ENCODE results near the gene RGS3.

The RGS3 gene

DNA sequence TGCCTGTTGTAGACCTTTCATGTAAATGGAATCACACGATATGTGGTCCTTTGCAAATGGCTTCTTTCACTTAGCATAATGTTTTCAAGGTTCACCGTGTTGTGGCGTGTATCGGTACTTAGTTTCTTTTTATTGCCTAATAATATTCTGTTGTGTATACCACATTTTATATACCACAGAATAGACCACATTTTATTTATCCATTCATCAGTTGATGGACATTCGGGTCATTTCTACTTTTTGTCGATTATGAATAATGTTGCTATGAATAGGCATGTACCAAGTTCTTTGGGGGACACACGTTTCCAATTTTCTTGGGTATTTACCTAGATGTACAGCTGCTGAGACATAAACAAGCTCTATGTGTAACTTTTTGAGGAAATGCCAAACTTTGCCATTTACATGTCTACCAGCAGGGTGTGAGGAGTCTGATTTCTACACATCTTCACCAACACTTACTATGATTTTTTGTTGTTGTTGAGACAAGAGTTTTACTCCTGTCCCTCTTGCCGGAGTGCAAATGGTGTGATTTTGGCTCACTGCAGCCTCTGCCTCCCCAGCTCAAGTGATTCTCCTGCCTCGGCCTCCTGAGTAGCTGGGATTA, 144.7 kb downstream of the RGS3 start:
- no peak for DNase-seq

GRCh38 chr9:113609562-113610318, 146.2 kb downstream of the RGS3 start:
- DNase-seq: no peak

- no peak for DNase-seq
These were observed 148.1 kb downstream of the RGS3 start for GRCh38 chr9:113611461-113612215.

GRCh38 chr9:113612216-113612747, 148.8 kb downstream of the RGS3 start:
- no peak for DNase-seq

DNA sequence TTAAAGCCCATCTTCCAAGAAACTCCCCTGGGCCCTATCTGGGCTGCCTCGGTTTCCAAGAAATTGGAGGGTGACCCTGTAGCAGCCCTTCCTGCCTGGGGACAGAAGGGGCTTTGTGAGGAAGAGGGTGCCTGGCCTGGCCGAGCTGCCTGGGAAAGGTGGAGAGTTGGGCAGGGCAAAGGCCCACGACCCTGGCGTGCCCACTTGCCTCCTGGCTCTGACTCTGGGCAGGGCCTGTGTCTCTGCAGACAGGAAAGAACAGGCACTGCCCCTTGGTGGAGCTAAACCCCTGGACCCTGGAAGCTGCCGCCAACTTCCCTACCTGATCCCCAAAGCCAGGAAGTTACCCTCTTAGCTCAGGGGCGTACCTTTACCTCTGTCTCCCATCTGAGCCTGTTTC, 149.3 kb downstream of the RGS3 start:
- DNase-seq: no peak

DNA sequence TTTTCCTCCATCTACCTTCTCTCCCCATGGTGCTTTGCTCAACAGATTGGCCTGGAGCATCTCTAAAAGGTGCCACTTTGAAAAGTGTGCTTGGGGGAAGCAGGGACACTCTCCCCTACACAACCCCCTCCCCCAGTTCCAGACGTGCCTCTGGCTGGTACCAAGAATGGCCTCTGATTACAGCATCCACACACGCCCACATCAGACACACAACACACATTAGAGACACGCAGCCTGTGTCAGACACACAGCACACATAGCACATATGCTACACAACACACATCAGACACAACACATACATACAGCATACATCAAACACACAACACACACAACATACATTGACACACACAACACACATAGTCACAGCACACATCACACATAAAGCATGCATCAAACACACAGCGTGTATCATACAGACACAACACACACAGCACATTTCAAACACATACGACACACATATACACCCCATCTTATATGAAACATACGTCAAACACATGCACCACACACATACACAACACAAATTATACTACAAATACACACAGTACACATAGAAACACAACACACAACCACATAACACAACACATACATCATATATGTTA, 150.4 kb downstream of the RGS3 start:
- DNase-seq: no peak

DNA sequence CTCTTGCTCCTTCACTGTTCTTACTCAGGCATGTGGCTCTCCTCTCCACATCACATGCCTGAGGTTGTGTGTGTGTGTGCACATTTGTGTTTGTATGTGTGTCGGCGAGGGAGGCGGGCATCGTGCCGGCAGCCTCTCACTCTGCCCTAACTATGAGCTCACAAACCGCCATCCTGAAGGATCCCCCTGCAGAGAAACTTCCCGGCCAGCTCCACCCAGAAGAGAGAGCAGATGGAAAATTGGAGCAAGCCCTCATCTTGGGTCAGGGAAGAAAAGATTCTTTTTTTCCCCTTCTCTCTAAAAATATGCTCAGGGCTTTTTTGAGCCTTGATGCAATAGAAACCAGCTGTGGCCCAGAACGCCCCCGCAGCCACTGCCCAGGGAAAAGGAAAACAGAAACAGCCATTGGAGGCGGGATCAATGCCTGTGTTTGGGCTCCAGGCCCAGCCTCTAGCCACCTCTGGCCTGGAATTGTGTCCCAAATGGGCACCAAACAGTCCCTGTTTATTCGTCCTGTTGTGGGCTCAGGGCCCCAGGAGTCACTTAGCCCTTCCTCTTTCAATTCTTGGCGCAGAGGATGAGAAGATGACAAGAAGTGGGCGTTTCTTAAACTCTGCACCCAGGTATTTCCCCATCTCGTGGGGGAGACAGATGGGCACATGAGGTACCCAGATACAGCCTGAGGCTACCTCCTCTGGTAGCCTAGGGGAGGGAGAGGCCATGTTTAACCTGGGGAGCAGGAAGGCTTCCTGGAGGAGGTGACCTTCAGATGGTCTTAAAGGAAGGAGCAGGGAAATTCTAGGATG, 151.5 kb downstream of the RGS3 start:
- no peak for DNase-seq

- DNase-seq: no peak
These were observed 152.6 kb downstream of the RGS3 start for GRCh38 chr9:113616116-113616515.

DNA sequence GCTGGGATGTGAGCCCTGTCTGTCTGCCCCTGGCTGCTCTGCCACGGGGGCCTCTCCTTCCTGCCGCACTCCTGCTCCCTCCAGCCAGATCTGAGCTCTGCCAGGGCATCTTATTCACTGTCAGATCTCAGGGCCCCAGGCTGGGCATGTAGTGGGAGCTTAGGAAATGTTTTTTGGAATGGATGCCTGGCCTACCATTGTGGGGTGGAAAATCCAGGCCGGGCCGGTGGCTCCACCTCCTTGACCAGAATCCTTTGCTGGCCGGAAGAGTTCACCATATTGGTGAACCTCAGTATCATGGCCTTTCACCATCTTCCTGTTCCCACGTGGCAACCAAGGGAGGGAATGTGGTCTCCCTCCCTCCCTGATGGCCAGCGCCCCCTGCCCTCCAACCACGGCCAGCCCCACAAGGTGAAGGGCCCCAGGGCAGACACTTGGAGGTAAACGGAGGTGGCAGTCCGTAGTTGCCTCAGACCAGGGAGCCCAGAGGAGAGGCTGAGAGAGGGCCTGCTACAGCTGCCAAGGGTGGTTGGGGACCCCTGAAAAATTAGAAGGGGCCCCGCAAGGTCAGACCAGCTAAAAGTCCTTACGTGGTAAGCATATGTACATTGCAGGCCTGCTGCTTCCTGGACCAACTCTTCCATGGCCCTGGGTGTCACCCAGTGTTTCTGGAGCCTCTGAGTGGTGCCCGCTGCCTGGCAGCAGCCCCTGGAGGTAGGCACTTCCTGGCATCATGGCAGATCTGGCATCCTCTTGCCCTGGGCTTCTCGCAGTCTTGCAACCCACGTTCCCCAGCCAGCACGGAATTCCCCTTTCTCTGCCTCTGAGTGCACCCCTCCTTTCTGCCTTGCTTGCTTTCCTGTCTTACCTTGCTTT, 153.3 kb downstream of the RGS3 start:
- DNase-seq: no peak

- no peak for DNase-seq
These were observed 154.0 kb downstream of the RGS3 start for GRCh38 chr9:113617550-113617949.

DNA sequence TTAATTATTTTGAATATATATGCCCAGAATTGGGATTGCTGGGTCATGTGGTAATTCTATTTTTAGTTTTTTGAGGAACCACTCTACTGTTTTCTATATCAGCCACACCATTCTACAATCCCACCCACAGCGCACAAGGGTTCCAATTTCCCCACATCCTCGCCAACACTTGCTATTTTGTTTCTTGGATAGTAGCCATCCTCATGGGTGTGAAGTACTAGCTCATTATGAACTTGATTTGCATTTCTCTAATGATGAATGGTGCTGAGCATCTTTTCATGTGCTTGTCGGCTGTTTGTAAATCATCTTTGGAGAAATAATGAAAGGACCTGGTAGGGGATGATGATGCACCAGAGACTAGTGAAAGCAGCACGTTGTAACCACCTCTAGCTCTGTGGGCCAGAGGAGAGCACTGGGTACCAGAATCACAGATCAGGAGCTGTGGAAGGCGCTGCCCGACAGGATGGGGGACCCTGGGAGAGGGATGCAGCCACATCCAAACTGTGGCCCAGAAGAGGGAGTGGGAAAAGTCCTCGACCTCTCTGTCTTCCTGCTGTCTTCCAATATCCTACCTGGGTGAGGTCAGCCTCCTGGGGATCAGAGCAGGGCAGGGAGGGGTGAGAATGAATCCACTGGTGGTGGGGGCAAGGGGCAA, 155.4 kb downstream of the RGS3 start:
- DNase-seq: no peak

DNA sequence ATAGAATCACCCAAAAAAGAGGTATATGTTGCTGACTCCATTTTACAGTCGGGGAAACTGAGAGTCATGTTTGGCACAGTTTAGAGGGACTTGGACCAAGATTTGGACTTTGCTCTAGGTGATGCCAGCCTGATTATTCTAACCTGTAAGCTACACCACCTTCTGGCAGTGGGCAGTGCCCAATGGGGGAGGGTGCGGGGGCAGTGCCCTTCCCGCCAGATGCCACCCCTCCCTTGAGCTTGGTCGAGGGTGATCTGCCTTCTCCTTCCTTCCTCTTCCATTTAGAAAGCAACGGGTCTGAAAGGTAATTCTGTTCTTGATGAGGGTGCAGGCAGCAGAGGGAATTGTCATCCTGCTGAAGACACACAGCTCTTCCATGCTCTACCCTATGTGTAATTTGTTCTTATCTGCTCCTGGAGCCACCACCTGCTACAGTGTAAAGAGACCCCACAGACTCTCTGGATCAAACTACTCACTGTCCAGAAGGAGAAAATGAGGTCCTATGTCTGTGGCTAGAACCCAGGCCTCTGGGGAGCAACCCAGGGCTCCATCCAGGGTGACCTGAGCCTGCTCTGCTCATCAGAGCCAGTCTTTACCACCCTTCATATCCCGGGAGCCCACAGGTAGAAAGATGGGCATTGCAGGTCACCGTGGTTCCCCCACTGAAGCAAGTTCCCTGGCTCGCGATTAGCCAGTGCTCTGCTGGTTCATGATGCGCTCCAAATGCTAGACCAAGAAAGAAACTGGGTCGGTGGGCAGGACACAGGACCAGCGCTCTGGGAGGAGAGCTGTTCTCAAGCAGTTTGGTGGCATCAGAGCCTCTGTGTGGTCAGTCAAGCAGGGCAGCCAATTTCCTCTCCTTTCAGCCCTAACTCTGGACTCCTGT, 156.2 kb downstream of the RGS3 start:
- DNase-seq: no peak

- DNase-seq: no peak
These were observed 157.0 kb downstream of the RGS3 start for GRCh38 chr9:113620377-113621161.

DNA sequence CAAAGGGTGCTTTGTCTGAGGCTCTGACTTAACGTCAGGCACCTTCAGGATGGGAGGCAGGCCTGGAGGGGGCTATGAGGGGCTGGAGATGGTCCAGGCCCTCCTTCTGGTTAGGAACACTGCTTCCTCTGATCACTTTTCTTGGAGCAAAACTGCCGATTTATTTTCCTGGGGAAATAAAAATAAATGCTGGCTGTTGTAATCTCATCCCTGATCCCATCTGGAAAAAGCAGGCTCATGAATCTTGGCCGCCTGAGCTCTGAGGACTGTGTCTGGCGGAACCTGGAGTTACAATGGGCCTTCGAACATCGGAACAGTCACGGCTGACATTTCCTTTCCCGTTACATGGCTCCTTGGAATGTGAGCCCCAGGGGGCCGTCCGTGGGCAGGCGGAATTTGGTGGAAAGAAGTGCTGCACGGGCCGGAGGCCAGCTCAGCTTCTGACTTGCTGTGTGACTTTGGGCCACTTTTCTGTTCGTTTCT, 157.8 kb downstream of the RGS3 start:
- no peak for DNase-seq

- no peak for DNase-seq
These were observed 158.5 kb downstream of the RGS3 start for GRCh38 chr9:113621980-113622379.

- no peak for DNase-seq
These were observed 159.3 kb downstream of the RGS3 start for GRCh38 chr9:113622600-113623400.

DNA sequence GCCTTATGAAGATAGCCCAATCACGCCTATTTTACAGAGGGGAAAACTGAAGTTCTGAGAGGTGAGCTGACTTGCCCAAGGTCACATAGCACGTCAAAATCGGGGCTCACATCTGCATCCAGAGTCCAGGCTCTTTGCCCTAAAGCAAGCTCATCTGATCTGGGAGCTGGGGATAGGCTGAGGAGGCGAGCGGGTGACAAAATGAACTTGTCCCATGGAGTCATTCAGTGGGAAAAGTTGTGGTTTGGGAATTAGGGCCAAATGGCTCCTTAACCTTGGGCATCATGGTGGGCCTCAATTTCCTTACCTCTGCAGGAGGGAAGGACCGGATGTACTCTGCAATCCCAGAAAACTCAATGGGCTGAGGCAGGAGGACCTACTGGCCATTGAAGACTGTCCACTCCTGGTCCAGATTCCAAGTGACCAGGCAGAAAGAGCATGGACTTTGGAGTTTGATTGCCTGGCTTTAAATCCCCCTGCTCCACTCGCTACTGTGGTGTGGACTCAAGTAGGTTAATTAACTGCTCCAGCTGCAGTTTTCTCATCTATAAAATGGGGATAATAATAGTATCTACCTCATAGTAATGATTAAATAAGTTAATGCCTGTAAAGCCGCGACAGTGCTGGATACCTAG, 160.4 kb downstream of the RGS3 start:
- no peak for DNase-seq
